ENCODE results near the gene SF3B1. TPM values are rescaled to one million over a fixed set of nuclear protein-coding genes. Genes with fewer than 3 reads are reported as not detected.

The SF3B1 gene
- total and polyA plus RNA-seq, 2 of the 13 experiments (the other 11 are each of a cell fraction or from before 2014, with no cell fraction given): 387 to 750 TPM

DNA sequence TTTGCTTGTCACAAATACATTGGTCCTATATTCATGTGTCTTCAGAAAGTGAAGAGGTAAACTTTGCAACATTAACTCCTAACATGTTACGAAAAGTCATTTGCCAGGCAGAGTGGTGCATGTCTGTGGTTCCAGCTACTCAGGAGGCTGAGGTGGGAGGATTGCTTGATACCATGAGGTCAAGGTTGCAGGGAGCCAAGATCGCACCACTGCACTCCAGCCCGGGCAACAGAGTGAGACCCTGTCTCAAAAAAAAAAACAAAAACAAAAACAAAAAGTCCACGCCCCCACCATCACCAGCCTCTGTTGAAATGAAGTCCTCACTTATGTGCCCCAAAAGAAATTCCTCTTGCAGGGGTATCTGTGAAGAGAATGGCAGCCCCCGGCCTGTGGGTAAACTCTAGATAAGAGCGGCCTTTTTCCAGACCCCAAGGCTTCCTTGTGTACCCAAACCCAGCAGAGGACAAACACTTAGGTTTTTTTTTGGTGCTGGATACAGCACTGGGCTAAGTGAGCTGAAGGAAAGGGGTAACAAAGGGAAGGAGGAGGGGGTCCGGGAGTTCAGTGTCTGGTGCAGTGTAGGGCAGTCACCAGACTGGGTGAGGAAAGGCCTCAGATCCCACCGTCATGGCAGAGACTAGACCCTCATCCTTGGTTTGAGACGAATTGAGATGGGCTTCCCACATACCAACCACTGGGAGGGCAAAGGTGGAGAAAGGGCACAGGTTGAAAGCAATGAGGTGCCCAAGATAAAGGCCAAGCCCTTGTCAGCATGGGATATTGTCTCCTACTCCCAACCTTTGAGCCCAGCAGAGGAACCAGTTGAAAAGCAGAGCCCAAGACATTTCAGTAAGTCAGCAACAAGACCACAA, 45.6 kb upstream of the SF3B1 start (continued):
- TF ChIP-seq, protein P1, sequence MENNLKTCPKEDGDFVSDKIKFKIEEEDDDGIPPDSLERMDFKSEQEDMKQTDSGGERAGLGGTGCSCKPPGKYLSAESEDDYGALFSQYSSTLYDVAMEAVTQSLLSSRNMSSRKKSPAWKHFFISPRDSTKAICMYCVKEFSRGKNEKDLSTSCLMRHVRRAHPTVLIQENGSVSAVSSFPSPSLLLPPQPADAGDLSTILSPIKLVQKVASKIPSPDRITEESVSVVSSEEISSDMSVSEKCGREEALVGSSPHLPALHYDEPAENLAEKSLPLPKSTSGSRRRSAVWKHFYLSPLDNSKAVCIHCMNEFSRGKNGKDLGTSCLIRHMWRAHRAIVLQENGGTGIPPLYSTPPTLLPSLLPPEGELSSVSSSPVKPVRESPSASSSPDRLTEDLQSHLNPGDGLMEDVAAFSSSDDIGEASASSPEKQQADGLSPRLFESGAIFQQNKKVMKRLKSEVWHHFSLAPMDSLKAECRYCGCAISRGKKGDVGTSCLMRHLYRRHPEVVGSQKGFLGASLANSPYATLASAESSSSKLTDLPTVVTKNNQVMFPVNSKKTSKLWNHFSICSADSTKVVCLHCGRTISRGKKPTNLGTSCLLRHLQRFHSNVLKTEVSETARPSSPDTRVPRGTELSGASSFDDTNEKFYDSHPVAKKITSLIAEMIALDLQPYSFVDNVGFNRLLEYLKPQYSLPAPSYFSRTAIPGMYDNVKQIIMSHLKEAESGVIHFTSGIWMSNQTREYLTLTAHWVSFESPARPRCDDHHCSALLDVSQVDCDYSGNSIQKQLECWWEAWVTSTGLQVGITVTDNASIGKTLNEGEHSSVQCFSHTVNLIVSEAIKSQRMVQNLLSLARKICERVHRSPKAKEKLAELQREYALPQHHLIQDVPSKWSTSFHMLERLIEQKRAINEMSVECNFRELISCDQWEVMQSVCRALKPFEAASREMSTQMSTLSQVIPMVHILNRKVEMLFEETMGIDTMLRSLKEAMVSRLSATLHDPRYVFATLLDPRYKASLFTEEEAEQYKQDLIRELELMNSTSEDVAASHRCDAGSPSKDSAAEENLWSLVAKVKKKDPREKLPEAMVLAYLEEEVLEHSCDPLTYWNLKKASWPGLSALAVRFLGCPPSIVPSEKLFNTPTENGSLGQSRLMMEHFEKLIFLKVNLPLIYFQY (CRISPR knock-in tag; IDR thresholded peaks at IDR 0.05; ENCODE audit: borderline replicate concordance): peak; percentile 18; the same call in 1 of the 2 replicates
- TF ChIP-seq, protein P2, sequence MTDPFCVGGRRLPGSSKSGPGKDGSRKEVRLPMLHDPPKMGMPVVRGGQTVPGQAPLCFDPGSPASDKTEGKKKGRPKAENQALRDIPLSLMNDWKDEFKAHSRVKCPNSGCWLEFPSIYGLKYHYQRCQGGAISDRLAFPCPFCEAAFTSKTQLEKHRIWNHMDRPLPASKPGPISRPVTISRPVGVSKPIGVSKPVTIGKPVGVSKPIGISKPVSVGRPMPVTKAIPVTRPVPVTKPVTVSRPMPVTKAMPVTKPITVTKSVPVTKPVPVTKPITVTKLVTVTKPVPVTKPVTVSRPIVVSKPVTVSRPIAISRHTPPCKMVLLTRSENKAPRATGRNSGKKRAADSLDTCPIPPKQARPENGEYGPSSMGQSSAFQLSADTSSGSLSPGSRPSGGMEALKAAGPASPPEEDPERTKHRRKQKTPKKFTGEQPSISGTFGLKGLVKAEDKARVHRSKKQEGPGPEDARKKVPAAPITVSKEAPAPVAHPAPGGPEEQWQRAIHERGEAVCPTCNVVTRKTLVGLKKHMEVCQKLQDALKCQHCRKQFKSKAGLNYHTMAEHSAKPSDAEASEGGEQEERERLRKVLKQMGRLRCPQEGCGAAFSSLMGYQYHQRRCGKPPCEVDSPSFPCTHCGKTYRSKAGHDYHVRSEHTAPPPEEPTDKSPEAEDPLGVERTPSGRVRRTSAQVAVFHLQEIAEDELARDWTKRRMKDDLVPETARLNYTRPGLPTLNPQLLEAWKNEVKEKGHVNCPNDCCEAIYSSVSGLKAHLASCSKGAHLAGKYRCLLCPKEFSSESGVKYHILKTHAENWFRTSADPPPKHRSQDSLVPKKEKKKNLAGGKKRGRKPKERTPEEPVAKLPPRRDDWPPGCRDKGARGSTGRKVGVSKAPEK (CRISPR knock-in tag; IDR thresholded peaks at IDR 0.05; ENCODE audit: borderline replicate concordance): no peak
- peak; percentile 30; the same call in 1 of the 2 replicates for TF ChIP-seq CCDC6 (CRISPR knock-in tag; IDR thresholded peaks at IDR 0.05)
- no peak for TF ChIP-seq HES4 (CRISPR knock-in tag; IDR thresholded peaks at IDR 0.05; ENCODE audit: borderline replicate concordance)
- peak; percentile 40; the same call in 1 of the 2 replicates for TF ChIP-seq PHF20 (CRISPR knock-in tag; IDR thresholded peaks at IDR 0.05)
- TF ChIP-seq ZNF816 (CRISPR knock-in tag; IDR thresholded peaks at IDR 0.05; ENCODE audit: borderline replicate concordance): no peak
- TF ChIP-seq ZNF614 (CRISPR knock-in tag; IDR thresholded peaks at IDR 0.05; ENCODE audit: borderline replicate concordance): no peak
- no peak for TF ChIP-seq HDAC6 (IDR thresholded peaks at IDR 0.05; ENCODE audit: low read depth, low read length)
- TF ChIP-seq NCOA2 (CRISPR knock-in tag; IDR thresholded peaks at IDR 0.05): no peak
- TF ChIP-seq NR2F1 (CRISPR knock-in tag; IDR thresholded peaks at IDR 0.05): 0 out of 4 replicates have a peak, but pooled peaks of 1 of the 2 experiments have one; percentile 10
- TF ChIP-seq HIVEP1 (CRISPR knock-in tag; IDR thresholded peaks at IDR 0.05): 0 out of 2 replicates have a peak, but pooled peaks have one; percentile 28
- TF ChIP-seq RXRB (CRISPR knock-in tag; IDR thresholded peaks at IDR 0.05; ENCODE audit: borderline replicate concordance): no peak
- no peak for TF ChIP-seq ZNF256 (CRISPR knock-in tag; conservative IDR thresholded peaks at IDR 0.05)
- TF ChIP-seq ZNF331 (CRISPR knock-in tag; IDR thresholded peaks at IDR 0.05): 0 out of 2 replicates have a peak, but pooled peaks have one; percentile 17
- TF ChIP-seq, protein P3, sequence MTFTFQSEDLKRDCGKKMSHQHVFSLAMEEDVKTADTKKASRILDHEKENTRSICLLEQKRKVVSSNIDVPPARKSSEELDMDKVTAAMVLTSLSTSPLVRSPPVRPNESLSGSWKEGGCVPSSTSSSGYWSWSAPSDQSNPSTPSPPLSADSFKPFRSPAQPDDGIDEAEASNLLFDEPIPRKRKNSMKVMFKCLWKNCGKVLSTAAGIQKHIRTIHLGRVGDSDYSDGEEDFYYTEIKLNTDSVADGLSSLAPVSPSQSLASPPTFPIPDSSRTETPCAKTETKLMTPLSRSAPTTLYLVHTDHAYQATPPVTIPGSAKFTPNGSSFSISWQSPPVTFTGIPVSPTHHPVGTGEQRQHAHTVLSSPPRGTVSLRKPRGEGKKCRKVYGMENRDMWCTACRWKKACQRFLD (CRISPR knock-in tag; IDR thresholded peaks at IDR 0.05; ENCODE audit: borderline replicate concordance): 0 out of 2 replicates have a peak, but pooled peaks have one; percentile 23
- no peak for TF ChIP-seq JARID2 (CRISPR knock-in tag; IDR thresholded peaks at IDR 0.05; ENCODE audit: insufficient replicate concordance)
- no peak for TF ChIP-seq ZFP41 (CRISPR knock-in tag; IDR thresholded peaks at IDR 0.05; ENCODE audit: borderline replicate concordance)
- no peak for TF ChIP-seq MAFK (conservative IDR thresholded peaks at IDR 0.05 in 1 of 2, IDR thresholded peaks at IDR 0.05 in 1 of 2; ENCODE audit: low read length in 2 of 2)
- 0 out of 2 replicates have a peak, but pooled peaks have one; percentile 5 for TF ChIP-seq AKAP8 (CRISPR knock-in tag; IDR thresholded peaks at IDR 0.05)
- no peak for TF ChIP-seq STAT5B (CRISPR knock-in tag; IDR thresholded peaks at IDR 0.05)
